NCI-H1092 treated with DMSO at 0.1 percent for 48 hours (cell line): Measurements from ENCODE around the gene SAGE1.
"Not testable (repeated sequence)": the region's sequence is repeated elsewhere in the genome, so short reads cannot be mapped to it uniquely, and the experiment has no call there.

Experiments used
- DNase-seq: peaks from one replicate; lab custom pipeline; 2025; lab: John Stamatoyannopoulos, UW

Gene SAGE1, protein sequence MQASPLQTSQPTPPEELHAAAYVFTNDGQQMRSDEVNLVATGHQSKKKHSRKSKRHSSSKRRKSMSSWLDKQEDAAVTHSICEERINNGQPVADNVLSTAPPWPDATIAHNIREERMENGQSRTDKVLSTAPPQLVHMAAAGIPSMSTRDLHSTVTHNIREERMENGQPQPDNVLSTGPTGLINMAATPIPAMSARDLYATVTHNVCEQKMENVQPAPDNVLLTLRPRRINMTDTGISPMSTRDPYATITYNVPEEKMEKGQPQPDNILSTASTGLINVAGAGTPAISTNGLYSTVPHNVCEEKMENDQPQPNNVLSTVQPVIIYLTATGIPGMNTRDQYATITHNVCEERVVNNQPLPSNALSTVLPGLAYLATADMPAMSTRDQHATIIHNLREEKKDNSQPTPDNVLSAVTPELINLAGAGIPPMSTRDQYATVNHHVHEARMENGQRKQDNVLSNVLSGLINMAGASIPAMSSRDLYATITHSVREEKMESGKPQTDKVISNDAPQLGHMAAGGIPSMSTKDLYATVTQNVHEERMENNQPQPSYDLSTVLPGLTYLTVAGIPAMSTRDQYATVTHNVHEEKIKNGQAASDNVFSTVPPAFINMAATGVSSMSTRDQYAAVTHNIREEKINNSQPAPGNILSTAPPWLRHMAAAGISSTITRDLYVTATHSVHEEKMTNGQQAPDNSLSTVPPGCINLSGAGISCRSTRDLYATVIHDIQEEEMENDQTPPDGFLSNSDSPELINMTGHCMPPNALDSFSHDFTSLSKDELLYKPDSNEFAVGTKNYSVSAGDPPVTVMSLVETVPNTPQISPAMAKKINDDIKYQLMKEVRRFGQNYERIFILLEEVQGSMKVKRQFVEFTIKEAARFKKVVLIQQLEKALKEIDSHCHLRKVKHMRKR

DNA sequence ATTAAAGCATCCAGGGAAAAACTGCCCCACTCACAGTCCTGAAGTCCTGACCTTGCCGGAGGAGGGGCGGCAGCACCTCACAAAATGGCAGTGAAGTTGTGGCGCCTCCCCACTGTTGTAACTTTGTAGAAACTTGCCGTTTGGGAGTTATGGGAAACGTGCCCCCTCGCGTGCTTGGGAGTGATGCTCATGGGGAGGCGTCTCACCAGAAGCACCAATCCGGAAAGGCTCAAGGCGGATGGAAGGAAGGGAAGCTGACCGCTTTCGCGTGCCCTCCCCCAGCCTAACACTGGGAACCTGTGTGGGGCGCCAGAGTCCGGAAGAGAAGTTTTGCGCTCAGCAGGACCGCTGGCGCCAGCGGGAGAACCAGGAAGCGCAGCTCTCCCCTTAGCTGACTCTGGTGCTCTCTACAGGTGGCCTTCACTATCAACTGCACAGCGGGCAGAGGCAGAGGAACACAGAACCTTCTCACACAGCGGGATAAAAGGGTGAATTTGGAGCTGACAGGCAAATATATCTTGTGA lies at the start of gene SAGE1, which contains the start of gene CT45A10:
TSS of gene SAGE1 (plus strand) at position 423 of the 524 bp plus-strand sequence. CDS start 2,527 bp downstream, outside the sequence.
TSS of gene CT45A10 (minus strand) at position 151 of the 524 bp plus-strand sequence. CDS start 8,100 bp downstream, outside the sequence.
- DNase-seq, result no peak

DNA sequence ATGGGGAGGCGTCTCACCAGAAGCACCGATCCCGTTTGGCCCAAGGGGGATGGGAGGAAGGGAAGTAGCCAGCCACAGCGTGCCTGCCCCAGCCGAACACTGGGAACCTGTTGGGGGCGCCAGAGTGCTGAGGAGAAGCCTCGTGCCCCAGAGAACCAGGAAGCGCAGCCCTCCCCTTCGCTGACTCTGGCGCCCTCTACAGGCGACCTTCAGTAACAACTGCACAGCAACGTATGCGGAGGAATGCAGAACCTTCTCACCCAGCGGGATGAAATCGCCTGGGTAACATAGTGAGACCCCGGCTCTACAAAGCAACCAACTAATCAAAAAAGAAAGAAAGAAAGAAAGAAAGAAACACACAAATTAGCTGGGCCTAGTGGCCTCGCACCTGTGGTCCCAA lies 39.1 kb upstream of the SAGE1 start, which contains the start of gene CT45A8:
TSS of gene CT45A8 (minus strand) at position 101 of the 400 bp plus-strand sequence. CDS start 3,755 bp downstream, outside the sequence.
- not testable (repeated sequence) for DNase-seq

DNA sequence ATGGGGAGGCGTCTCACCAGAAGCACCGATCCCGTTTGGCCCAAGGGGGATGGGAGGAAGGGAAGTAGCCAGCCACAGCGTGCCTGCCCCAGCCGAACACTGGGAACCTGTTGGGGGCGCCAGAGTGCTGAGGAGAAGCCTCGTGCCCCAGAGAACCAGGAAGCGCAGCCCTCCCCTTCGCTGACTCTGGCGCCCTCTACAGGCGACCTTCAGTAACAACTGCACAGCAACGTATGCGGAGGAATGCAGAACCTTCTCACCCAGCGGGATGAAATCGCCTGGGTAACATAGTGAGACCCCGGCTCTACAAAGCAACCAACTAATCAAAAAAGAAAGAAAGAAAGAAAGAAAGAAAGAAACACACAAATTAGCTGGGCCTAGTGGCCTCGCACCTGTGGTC lies 21.8 kb upstream of the SAGE1 start, which contains the start of gene CT45A9:
TSS of gene CT45A9 (minus strand) at position 101 of the 400 bp plus-strand sequence. CDS start 3,751 bp downstream, outside the sequence.
- not testable (repeated sequence) for DNase-seq

DNA sequence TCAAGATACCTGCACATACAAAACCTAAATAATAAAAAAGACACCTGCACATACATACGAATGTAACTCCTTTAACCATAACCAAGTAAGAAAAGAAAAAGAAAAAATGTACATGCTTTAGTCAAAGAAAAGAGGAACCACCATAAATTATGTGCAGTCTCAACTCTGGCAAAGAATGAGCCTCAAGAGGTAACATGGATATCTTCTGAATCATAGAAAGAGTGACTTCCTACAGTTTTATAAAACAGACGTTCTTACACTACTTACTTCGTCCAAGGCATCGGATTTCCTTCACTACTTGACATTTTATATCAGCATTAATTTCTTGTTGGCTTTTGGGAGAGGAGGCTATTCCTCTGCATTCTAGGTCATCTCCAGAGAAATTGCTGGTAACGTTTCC lies 10.8 kb upstream of the SAGE1 start:
- DNase-seq, result not testable (repeated sequence)

DNA sequence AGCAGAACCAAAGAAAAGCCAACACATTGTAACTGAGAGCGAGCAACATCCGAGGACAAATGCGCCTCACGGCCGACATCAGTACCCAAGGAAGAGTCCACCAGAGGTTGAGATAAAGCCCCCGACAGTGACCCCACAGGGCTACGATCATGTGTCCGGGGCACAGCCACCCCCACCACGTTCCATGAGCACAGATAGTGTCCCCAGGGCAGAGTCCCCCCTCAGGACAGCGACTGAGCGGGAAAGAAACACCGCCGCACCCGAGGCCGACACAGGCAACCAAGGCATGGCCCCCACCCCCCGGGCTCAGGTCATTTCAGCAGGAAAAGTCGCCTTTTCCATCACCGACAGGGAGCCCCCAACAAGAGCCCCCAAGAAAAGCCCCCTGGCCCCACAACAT lies 5.3 kb upstream of the SAGE1 start:
- not testable (repeated sequence) for DNase-seq

DNA sequence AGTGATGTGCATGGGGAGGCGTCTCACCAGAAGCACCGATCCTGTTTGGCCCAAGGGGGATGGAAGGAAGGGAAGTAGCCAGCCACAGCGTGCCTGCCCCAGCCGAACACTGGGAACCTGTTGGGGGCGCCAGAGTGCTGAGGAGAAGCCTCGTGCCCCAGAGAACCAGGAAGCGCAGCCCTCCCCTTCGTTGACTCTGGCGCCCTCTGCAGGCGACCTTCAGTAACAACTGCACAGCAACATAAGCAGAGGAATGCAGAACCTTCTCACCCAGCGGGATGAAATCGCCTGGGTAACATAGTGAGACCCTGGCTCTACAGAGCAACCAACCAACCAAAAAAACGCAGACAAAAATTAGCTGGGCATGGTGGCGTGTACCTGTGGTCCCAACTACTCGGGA lies 4.5 kb upstream of the SAGE1 start:
- DNase-seq, result not testable (repeated sequence)

DNA sequence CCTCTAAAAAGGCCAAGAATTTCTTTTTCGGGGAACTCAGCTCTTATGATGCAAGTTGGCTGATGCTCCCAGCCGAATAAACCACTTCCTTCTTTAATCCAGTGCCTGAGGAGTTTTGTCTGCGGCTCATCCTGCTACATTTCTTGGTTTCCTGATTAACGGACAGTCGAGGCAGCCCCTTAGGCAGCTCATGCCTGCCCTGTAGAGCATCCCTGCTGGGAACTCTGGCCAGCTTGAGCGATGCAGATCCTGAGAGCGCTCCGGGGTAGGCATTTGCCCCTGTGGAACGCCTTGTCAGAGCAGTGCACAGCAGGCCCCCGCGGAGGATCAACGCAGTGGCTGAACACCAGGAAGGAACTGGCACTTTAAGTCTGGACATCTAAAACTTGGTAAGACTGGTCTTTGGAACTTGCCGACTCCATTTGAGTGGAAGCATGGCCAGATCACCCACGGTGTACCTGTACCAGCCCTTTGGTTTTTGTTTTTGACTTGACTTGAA lies 3.4 kb upstream of the SAGE1 start:
- DNase-seq, result no peak

DNA sequence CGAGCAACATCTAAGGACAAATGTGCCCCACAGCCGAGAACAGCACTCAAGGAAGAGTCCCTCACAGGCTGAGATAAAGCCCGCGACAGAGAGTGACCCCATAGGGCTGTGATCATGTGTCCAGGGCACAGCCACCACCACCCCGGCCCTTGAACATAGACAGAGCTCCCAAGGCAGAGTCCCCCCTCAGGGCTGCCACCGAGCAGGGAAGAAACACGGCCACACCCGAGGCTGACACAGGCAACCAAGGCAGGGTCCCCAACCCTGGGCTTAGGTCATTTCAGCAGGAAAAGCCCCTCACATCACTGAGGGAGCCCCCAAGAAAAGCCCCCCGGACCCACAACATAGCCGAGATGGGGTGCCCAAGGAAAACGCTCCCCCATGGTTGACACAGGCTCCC lies 735 bp upstream of the SAGE1 start:
- no peak for DNase-seq

DNA sequence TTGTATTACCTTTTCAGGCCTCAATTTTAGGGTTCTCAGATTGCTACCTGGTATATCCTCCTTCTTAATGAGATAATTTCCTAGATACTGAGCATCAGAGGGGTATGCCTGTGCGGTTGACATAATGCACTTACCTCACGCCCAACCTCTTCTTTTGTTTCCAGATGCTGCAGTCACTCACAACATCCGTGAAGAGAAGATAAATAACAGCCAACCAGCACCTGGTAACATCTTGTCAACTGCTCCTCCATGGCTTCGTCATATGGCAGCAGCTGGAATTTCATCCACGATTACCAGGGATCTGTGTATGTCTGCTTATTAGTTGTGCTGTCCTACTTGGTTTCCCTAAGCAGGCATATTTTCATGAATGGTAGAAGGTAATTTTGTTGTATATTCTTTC lies 16.7 kb downstream of the SAGE1 start:
- DNase-seq, result no peak

DNA sequence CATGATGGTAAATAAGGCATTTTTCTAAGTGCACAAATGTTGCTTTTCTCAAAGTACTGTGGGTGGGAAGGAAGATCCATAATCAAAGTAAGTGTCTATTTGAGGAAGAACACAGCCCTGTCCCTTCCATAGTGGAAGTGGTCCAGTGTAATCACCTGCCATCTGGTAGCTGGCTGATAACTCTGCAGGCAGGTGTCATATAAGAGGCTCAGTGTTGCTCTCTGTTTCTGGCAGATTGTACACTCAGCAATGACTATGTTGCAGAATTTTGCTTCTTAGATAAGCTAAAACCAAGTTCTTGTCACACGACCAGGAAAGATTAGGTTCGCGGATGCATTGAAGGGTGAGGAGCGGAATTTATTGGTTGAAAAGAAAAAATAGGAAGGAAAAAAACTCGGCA lies 20.9 kb downstream of the SAGE1 start:
- DNase-seq, result no peak

DNA sequence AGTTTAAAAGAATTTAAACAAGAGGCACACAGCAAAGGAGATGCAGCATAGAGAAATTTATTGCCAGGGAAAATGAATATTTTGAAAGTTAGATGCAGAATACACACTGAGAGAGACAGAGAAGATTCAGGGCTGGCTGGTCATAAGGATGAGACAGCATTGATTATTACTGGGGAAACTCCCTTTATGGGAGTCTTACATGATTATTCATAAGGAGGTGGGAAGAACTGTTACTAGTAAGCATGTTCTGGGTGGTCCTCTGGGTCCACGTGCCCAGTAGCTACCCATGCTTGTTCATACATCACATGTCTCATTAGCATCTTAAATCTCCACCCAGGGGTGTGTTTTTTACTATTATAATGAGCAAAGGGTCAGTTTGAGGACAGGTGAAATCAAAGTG lies 27.0 kb downstream of the SAGE1 start:
- DNase-seq, result not testable (repeated sequence)

DNA sequence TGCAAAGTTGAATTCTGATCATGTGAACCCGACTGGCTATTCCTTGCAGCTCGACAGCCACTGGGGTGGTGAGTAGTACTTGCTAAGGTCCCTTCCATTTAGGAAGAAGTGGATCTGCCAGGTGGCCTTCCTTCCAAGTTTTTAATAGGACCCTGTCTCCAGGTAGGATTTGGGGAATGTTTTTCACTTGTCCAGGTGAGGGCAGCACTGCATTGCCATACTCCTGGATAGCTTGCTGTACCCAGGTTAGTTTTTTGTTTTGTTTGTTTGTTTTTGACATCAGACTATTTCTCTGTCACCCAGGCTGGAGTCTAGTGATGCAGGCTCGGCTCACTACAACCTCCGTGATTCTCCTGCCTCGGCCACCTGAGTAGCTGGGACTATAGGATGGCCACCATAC lies 29.8 kb downstream of the SAGE1 start:
- DNase-seq, result no peak

DNA sequence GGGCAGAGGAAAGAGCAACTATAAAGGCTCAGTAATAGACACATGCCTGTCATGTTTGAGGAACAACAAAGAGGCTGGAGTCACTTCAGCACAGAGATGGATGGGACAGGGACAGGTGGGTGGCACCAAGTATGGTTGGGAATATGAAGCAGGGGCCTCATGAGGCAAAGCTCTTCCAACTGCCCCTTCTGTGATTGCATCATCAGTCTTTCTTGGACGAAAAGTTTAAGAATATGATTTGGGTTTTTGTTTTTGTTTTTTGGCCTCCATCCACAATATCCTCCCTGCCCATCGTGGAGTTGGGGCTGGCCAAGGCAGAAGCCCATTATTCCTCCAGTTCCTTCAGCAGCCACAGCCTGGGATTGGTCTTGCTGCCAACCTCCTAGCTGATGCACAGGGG lies 34.4 kb downstream of the SAGE1 start:
- no peak for DNase-seq

DNA sequence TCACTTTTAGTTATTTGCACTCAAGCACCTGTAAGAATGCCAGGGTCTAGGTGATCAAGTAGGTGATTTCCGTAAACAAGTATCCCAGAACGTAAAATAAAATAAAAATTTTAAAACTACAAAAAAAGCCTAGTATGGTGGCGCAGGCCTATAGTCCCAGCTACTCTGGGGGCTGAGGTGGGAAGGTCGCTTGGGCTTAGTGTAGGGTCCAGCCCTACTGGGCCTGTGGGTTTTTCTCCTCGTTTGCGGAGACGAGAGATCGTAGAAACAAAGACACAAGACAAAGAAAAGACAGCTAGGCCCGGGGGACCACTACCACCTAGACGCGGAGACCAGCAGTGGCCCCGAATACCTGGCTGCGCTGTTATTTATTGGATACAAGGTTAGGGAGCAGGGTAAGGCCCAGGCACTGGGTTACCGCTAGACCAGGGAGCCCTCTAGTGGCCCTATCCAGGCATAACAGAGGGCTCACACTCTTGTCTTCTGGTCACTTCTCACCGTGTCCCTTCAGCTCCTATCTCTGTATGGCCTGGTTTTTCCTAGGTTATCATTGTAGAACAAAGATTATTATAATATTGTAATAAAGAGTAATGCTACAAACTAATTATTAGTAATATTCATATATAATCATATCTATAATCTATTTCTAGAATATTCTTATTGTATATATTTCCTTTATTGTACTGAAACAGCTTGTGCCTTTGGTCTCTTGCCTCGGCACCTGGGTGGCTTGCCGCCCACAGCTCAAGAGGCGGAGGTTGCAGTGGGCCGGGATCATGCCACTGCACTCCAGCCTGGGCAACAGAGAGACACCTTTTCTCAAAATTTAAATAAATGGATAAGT lies 38.4 kb downstream of the SAGE1 start:
- DNase-seq, result peak; percentile 43

DNA sequence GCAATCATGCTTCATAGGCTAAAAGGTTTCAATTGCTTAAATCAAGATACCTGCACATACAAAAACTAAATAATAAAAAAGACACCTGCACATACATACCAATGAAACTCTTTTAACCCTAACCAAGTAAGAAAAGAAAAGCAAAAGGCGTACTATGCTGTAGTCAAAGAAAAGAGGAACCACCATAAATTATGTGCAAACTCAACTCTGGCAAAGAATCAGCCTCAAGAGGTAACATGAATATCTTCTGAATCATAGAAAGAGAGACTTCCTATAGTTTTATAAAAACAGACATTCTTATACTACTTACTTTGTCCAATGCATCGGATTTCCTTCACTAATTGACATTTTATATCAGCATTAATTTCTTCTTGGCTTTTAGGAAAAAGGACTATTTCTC lies 51.0 kb downstream of the SAGE1 start:
- DNase-seq, result no peak

DNA sequence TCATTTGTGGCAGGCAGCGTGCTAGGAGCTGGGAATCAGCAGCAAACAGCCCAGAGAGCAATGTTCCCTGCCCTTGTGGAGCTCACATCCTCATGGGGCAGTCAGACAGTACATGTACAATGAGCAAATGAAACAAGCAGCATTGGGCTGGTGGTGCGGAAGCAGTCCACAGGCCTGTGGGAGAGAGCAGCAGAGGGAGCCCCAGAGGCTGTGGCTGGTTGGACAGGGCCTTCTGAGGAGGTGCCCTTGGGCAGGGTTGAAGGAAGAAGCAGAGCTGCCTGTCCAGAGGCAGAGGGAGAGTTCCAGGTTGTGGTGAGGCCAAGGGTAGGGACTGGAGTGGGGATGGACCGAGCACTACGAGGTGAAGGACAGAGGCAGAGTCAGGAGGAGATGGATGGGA lies 57.8 kb downstream of the SAGE1 start:
- DNase-seq, result no peak
